ENCODE measurements around the gene KCTD10.

Gene KCTD10

GRCh38 chr12:109449845-109450532 lies 27.1 kb downstream of the KCTD10 start:
- no peak overlapping the region for H3K27ac ChIP-seq (ENCODE audit: low read depth, low read length, poor library complexity, severe bottlenecking)
- H3K79me2 ChIP-seq (ENCODE audit: insufficient read depth, low read length) = no peaks in the 10 kb centered on the region
- no peak overlapping the region for H3K4me3 ChIP-seq (ENCODE audit: low read depth, low read length, poor library complexity, severe bottlenecking)
- peaks cover 11% of the 10 kb centered on the region for H3K36me3 ChIP-seq (ENCODE audit: insufficient read depth, low read length)
- no peak overlapping the region for H2AFZ ChIP-seq (ENCODE audit: low read length)
- no peaks in the 10 kb centered on the region for H3K9me3 ChIP-seq (ENCODE audit: low read length)
- H3K4me1 ChIP-seq (ENCODE audit: insufficient read depth, low read length, severe bottlenecking) = no peaks in the 10 kb centered on the region
- no peak overlapping the region for H3K4me2 ChIP-seq (ENCODE audit: low read length)
- H3K9me2 ChIP-seq (ENCODE audit: low read depth, low read length) = no peaks in the 10 kb centered on the region
- no peaks in the 10 kb centered on the region for H3F3A ChIP-seq (ENCODE audit: insufficient read depth, low read length)
- TF ChIP-seq, protein P1, sequence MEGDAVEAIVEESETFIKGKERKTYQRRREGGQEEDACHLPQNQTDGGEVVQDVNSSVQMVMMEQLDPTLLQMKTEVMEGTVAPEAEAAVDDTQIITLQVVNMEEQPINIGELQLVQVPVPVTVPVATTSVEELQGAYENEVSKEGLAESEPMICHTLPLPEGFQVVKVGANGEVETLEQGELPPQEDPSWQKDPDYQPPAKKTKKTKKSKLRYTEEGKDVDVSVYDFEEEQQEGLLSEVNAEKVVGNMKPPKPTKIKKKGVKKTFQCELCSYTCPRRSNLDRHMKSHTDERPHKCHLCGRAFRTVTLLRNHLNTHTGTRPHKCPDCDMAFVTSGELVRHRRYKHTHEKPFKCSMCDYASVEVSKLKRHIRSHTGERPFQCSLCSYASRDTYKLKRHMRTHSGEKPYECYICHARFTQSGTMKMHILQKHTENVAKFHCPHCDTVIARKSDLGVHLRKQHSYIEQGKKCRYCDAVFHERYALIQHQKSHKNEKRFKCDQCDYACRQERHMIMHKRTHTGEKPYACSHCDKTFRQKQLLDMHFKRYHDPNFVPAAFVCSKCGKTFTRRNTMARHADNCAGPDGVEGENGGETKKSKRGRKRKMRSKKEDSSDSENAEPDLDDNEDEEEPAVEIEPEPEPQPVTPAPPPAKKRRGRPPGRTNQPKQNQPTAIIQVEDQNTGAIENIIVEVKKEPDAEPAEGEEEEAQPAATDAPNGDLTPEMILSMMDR (IDR thresholded peaks at IDR 0.05; ENCODE audit: low read length) = peak; percentile 18; the same call in 1 of the 2 replicates
- TF ChIP-seq EZH2 (IDR thresholded peaks at IDR 0.05; ENCODE audit: borderline replicate concordance, low read length) = no peak
- no peak overlapping the region for H3K9ac ChIP-seq (ENCODE audit: low read length)
- no peaks in the 10 kb centered on the region for H4K20me1 ChIP-seq (ENCODE audit: insufficient read depth, low read length)
- no peaks in the 10 kb centered on the region for H3K27me3 ChIP-seq (ENCODE audit: insufficient read depth, low read length)

DNA sequence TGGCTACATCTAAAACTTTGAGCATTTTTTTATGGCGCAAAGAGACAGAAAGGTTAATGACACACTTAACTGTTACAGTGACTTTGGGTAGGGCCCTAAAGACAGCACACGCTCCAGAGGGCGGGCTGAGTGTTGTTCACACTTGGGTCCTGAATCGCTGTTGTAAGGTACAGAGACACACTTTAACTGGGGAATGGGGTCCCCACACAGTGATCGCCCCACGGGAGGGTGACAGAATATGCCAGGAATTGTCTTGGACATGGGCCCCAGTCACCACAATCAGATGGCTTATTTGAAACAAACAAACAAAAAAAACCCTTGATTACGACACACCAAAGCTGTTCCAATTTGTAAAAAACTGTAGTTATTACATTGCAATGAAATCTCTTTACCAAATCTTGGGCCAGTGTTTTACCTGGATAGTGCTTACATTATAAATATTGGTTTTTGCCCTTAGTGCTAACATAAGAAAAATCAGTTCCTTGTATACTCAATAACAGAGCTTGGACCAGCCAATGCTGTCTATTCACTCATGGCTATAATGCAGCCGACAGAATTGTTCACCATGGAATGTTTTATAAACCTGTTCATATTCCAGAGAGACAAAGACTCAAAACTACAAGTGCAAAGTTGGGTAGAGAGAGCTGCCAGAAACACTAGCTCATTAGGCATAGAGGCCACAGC lies 28.3 kb downstream of the KCTD10 start:
- Histone ChIP-seq H3K9me3 (ENCODE audit: low read length) (no peaks in the 10 kb centered on the region), H2AFZ (ENCODE audit: low read length) (no peak overlapping the region), H3K27ac (ENCODE audit: low read depth, low read length, poor library complexity, severe bottlenecking) (no peak overlapping the region), H3K4me3 (ENCODE audit: low read depth, low read length, poor library complexity, severe bottlenecking) (no peak overlapping the region), H3K4me1 (ENCODE audit: insufficient read depth, low read length, severe bottlenecking) (no peaks in the 10 kb centered on the region), H3F3A (ENCODE audit: insufficient read depth, low read length) (no peaks in the 10 kb centered on the region), H3K9me2 (ENCODE audit: low read depth, low read length) (no peaks in the 10 kb centered on the region), H3K27me3 (ENCODE audit: insufficient read depth, low read length) (no peaks in the 10 kb centered on the region), H3K4me2 (ENCODE audit: low read length) (no peak overlapping the region), H3K79me2 (ENCODE audit: insufficient read depth, low read length) (no peaks in the 10 kb centered on the region), H3K36me3 (ENCODE audit: insufficient read depth, low read length) (peaks cover 11% of the 10 kb centered on the region), H3K9ac (ENCODE audit: low read length) (no peak overlapping the region), H4K20me1 (ENCODE audit: insufficient read depth, low read length) (no peaks in the 10 kb centered on the region)
- no peak for TF ChIP-seq EZH2 (IDR thresholded peaks at IDR 0.05; ENCODE audit: borderline replicate concordance, low read length)
- TF ChIP-seq, protein P1 (IDR thresholded peaks at IDR 0.05; ENCODE audit: low read length) = no peak

- Histone ChIP-seq H2AFZ (ENCODE audit: low read length) (no peak overlapping the region), H3K27me3 (ENCODE audit: insufficient read depth, low read length) (no peaks in the 10 kb centered on the region), H4K20me1 (ENCODE audit: insufficient read depth, low read length) (no peaks in the 10 kb centered on the region), H3K4me1 (ENCODE audit: insufficient read depth, low read length, severe bottlenecking) (no peaks in the 10 kb centered on the region), H3K79me2 (ENCODE audit: insufficient read depth, low read length) (no peaks in the 10 kb centered on the region), H3K4me3 (ENCODE audit: low read depth, low read length, poor library complexity, severe bottlenecking) (no peak overlapping the region), H3F3A (ENCODE audit: insufficient read depth, low read length) (no peaks in the 10 kb centered on the region), H3K9ac (ENCODE audit: low read length) (no peak overlapping the region), H3K9me3 (ENCODE audit: low read length) (no peaks in the 10 kb centered on the region), H3K9me2 (ENCODE audit: low read depth, low read length) (no peaks in the 10 kb centered on the region), H3K36me3 (ENCODE audit: insufficient read depth, low read length) (peaks cover 9% of the 10 kb centered on the region), H3K4me2 (ENCODE audit: low read length) (no peak overlapping the region), H3K27ac (ENCODE audit: low read depth, low read length, poor library complexity, severe bottlenecking) (no peak overlapping the region)
- TF ChIP-seq, protein P1 (IDR thresholded peaks at IDR 0.05; ENCODE audit: low read length) = no peak
- no peak for TF ChIP-seq EZH2 (IDR thresholded peaks at IDR 0.05; ENCODE audit: borderline replicate concordance, low read length)
Observed at GRCh38 chr12:109448272-109448671, 28.8 kb downstream of the KCTD10 start.

Measured in OCI-LY1 (cell line).